ENCODE data around the gene MOB1B.

DNA sequence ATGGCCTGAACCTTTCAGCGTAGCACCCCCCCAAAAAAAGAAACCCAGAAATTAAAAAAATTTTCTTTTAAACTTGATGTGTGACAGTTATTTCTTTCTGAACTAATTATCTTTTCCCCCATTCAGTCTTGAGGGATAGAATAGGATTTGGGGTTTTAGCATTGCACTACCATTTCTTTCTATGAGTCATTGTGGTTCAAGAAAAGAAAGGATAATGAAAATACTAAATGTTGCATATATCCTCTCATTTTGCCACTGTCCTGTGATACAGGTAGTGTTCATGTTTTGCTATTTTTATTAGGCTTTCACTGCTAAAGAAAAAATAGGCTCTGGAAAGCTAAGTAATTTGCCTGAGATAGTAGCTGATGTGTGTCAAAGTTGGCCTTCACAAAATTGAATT is 51.9 kb downstream of the MOB1B start:
- TF ChIP-seq, protein P1, sequence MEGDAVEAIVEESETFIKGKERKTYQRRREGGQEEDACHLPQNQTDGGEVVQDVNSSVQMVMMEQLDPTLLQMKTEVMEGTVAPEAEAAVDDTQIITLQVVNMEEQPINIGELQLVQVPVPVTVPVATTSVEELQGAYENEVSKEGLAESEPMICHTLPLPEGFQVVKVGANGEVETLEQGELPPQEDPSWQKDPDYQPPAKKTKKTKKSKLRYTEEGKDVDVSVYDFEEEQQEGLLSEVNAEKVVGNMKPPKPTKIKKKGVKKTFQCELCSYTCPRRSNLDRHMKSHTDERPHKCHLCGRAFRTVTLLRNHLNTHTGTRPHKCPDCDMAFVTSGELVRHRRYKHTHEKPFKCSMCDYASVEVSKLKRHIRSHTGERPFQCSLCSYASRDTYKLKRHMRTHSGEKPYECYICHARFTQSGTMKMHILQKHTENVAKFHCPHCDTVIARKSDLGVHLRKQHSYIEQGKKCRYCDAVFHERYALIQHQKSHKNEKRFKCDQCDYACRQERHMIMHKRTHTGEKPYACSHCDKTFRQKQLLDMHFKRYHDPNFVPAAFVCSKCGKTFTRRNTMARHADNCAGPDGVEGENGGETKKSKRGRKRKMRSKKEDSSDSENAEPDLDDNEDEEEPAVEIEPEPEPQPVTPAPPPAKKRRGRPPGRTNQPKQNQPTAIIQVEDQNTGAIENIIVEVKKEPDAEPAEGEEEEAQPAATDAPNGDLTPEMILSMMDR (conservative IDR thresholded peaks at IDR 0.05; ENCODE audit: low read depth in 2 of 2) = no peak
- TF ChIP-seq STAT1 (IDR thresholded peaks at IDR 0.05; ENCODE audit: unreplicated experiment) (no peak), POLR2AphosphoS5 (IDR thresholded peaks at IDR 0.05; ENCODE audit: low read depth) (no peak), EZH2 (IDR thresholded peaks at IDR 0.05; ENCODE audit: low read depth, unreplicated experiment) (no peak), CREB1 (CRISPR knock-in tag; IDR thresholded peaks at IDR 0.05; ENCODE audit: low read depth) (no peak), EZH2phosphoT487 (IDR thresholded peaks at IDR 0.05; ENCODE audit: unreplicated experiment) (no peak), JUNB (IDR thresholded peaks at IDR 0.05; ENCODE audit: unreplicated experiment) (no peak)
- TF ChIP-seq, protein P2, sequence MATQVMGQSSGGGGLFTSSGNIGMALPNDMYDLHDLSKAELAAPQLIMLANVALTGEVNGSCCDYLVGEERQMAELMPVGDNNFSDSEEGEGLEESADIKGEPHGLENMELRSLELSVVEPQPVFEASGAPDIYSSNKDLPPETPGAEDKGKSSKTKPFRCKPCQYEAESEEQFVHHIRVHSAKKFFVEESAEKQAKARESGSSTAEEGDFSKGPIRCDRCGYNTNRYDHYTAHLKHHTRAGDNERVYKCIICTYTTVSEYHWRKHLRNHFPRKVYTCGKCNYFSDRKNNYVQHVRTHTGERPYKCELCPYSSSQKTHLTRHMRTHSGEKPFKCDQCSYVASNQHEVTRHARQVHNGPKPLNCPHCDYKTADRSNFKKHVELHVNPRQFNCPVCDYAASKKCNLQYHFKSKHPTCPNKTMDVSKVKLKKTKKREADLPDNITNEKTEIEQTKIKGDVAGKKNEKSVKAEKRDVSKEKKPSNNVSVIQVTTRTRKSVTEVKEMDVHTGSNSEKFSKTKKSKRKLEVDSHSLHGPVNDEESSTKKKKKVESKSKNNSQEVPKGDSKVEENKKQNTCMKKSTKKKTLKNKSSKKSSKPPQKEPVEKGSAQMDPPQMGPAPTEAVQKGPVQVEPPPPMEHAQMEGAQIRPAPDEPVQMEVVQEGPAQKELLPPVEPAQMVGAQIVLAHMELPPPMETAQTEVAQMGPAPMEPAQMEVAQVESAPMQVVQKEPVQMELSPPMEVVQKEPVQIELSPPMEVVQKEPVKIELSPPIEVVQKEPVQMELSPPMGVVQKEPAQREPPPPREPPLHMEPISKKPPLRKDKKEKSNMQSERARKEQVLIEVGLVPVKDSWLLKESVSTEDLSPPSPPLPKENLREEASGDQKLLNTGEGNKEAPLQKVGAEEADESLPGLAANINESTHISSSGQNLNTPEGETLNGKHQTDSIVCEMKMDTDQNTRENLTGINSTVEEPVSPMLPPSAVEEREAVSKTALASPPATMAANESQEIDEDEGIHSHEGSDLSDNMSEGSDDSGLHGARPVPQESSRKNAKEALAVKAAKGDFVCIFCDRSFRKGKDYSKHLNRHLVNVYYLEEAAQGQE (IDR thresholded peaks at IDR 0.05; ENCODE audit: unreplicated experiment) = no peak

Data from GM23338 (cell line).